Lower leg skin (tissue), 4 donors: ENCODE data around the gene UBAP1. TPM values are rescaled to one million over a fixed set of nuclear protein-coding genes. Genes with fewer than 3 reads are reported as not detected.
"Not testable (repeated sequence)": the region's sequence is repeated elsewhere in the genome, so short reads cannot be mapped to it uniquely, and the experiment has no call there.

Source experiments
- DNase-seq, 2 donors: peaks; one replicate each; pipeline ENCODE4 v3.0.0-alpha.2; 2019; ENCODE audit warnings: low spot score in 2 of 2
- H3K4me3 ChIP-seq: fragments of 200-600 bp; sonication (generic); 2 replicates; pipeline ENCODE4 v1.5.1; 2017; ENCODE audit warnings: mild to moderate bottlenecking, low read depth; ENCODE audit not compliant: poor library complexity, severe bottlenecking
- CTCF ChIP-seq, 3 donors: fragments of 450-650 bp; IDR thresholded peaks; one replicate each; pipeline ENCODE4 v1.5.1; 2016; ENCODE audit warnings: antibody characterized with exemption in 3 of 3, mild to moderate bottlenecking in 3 of 3, moderate library complexity in 2 of 3
- POLR2A ChIP-seq, 2 donors: fragments of 450-650 bp; IDR thresholded peaks; one replicate each; pipeline ENCODE4 v1.6.1; 2016 to 2017; ENCODE audit warnings: antibody characterized with exemption in 2 of 2, mild to moderate bottlenecking in 1 of 2, moderate library complexity in 1 of 2
- WGBS, 2 donors: methylation state at CpG; one replicate each; pipeline ENCODE4 v1.1.5; 2018; 5-methylcytosine and 5-hydroxymethylcytosine counted together
- intact Hi-C: fragments of 100-400 bp; cut with DNase I; formaldehyde crosslinking; loops from one replicate; pipeline ENCODE4 v1.15.0; 2023; ENCODE audit warnings: low total_unique reads
- total RNA-seq, 4 donors: library from RNA; depleted of rRNA; stranded (reverse); fragments of >200 nt; gene quantifications; one replicate each; pipeline ENCODE4 v1.1.0, GENCODE V29; 2016

Gene UBAP1
- total RNA-seq, 4 donors from 2014 or later: 40.0 to 63.7 (median 53.2) TPM

- intact Hi-C loops: no loop called here
- DNase-seq: no peak
Measured at GRCh38 chr9:34242830-34243229, 64.0 kb downstream of the UBAP1 start.

GRCh38 chr9:34245212-34245611 lies 66.4 kb downstream of the UBAP1 start:
- DNase-seq, intact Hi-C loops, H3K4me3 ChIP-seq: not testable (repeated sequence)
- WGBS, 2 donors: no CpG with 5 or more reads among the region's 2 CpGs

More at GRCh38 chr9:34242830-34243229, 64.0 kb downstream of the UBAP1 start:
- TF ChIP-seq CTCF (IDR thresholded peaks at IDR 0.05) (no peak), POLR2A (IDR thresholded peaks at IDR 0.05) (no peak)
- H3K4me3 ChIP-seq: no peak overlapping the region
- WGBS, 2 donors: 43 to 70% methylated on average over 2 of the region's 2 CpGs

GRCh38 chr9:34246453-34246852 lies 67.6 kb downstream of the UBAP1 start:
- no peak overlapping the region for H3K4me3 ChIP-seq
- WGBS, 2 donors: 74 to 83% methylated on average over 2 of the region's 2 CpGs
- TF ChIP-seq POLR2A (IDR thresholded peaks at IDR 0.05) (no peak), CTCF (IDR thresholded peaks at IDR 0.05) (no peak)
- intact Hi-C loops: no loop called here
- DNase-seq: no peak

GRCh38 chr9:34247782-34248181 lies 68.9 kb downstream of the UBAP1 start:
- intact Hi-C loops, H3K4me3 ChIP-seq: not testable (repeated sequence)
- WGBS, 2 donors: 88 to 91% methylated on average over 4 of the region's 4 CpGs
- DNase-seq: peak in 1 of 2 donors; percentile 42

GRCh38 chr9:34249274-34249673 lies 70.4 kb downstream of the UBAP1 start:
- 90% methylated on average over 7 of the region's 7 CpGs for WGBS, 2 donors
- intact Hi-C loops: no loop called here
- TF ChIP-seq CTCF (IDR thresholded peaks at IDR 0.05) (no peak), POLR2A (IDR thresholded peaks at IDR 0.05) (no peak)

GRCh38 chr9:34250721-34251120 lies 71.9 kb downstream of the UBAP1 start:
- intact Hi-C loops: no loop called here
- WGBS, 2 donors: 49 to 55% methylated on average over 2 of the region's 2 CpGs
- TF ChIP-seq CTCF (IDR thresholded peaks at IDR 0.05): no peak
- no peak for TF ChIP-seq POLR2A (IDR thresholded peaks at IDR 0.05)
- no peak overlapping the region for H3K4me3 ChIP-seq
- DNase-seq: no peak

More at GRCh38 chr9:34249274-34249673, 70.4 kb downstream of the UBAP1 start:
- no peak overlapping the region for H3K4me3 ChIP-seq
- no peak for DNase-seq

GRCh38 chr9:34252016-34252415 lies 73.2 kb downstream of the UBAP1 start:
- intact Hi-C loops: no loop called here
- TF ChIP-seq CTCF (IDR thresholded peaks at IDR 0.05): no peak
- no peak for TF ChIP-seq POLR2A (IDR thresholded peaks at IDR 0.05)
- DNase-seq: peak in 1 of 2 donors; percentile 32
- no peak overlapping the region for H3K4me3 ChIP-seq
